Fibroblast of skin of right quadriceps (primary cell): ENCODE results near the gene SNX25.
"Not testable (repeated sequence)": the region's sequence is repeated elsewhere in the genome, so short reads cannot be mapped to it uniquely, and the experiment has no call there.

ENCODE experiments used
- DNase-seq: peaks from one replicate; pipeline ENCODE4 v3.0.0-alpha.2; 2013

Gene SNX25

DNA sequence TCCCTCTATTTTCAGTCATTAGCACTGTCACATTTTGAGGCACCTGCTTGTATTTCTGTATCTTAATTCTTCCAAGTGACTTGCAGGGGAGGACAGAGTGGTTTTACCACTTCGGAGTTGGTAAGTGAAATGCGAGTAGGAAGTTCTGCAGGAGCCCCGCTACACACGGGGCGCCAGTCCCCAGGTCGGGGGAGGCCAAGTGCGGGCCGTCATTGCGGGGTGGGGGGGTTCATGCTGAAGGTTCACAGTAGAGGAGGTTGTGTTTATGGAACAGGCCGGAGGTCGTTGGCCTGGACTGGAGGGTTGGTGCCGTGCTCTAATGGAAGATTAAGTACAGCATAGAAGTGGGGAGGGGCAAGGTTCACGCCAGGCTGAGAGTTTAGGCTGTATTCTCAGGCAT is 142.3 kb downstream of the SNX25 start:
- DNase-seq, result no peak

DNA sequence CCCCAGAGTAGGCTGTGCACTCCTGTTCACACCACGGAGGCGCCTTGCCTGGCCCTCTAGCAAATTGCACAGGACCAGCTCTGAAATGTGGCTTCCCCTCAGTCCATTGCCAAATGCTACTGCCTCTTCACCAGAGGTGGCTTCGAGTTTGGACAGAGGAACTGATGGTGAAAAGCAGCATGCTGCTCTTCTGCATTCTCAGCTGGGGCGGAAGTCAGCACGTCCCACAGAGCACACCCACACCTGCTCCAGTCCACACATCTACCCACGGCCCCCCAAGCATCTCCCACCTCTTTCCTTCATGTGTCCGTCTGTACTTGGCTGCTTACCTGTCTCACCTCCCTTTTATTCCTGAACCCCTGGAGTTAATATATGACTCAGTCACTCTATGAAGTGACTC is 142.8 kb downstream of the SNX25 start:
- DNase-seq, result no peak

DNA sequence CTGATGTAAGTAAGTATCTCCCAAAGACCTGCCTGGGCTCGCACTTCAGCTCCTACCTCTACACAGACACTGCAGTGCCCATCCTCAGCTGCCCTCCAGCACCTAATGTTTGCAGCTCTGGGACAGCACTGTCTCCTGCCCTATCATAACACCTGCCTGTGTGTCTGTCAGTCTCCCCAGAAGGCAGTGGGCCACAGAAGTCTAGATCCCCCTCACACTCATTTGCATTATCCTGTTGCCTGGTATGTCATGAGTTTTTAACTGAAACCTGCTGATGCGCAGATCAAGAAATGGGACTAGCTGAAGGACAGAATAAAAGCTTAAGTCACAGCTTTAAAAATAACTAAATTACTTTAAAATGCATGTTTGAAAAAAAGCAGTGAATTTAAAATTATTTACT is 143.3 kb downstream of the SNX25 start:
- DNase-seq, result no peak

DNA sequence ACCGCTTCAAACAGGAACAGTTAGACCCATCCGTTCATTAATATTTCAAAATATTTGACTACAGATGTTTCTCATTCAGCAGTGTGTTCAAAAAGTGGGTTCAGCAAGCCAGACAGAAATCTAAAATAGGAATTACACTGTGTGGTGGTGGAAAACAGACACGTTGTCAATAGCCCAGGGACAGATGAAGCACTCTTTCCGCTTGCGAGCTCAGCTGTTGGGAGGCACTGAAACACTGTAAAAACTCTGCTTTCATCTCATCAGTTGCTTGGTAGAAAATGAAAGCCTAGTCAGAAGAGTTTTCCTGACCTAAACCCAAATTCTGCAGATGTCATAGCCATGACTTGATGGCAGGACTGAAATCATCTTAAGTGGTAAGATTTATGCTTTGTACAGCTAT is 147.8 kb downstream of the SNX25 start:
- DNase-seq, result peak; percentile 11

DNA sequence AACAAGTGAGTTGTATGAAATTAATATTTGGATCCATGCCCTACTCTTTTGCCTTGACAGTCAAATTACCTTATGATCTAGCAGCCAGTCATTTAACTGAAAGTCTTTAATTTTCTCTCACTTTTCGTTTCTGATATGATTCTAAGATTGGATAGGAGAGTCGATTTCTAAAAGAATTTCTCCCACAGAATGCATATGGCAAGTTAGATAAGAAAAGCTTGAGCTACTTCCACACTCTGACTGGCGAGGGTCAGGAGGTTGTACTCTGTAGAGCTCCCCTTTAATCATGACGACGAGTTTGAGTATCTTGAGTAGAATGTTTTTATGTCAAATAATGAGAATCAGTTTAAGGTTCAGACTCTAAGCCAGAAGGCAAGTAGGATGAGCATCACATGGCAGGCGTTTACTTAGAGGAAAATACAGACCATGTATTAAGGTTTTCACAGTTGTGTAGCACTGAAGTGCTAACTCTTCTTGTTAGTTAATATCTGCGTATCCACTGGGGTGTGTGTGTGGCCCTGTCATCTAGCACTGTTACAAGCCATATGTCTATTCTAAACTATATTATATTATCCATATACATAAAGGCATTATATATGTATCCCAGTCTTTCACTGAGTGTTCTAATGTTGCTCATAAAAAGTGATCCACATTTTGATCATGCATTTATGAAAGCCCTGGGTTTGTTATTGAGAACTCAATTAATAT is 148.5 kb downstream of the SNX25 start:
- DNase-seq, result no peak

DNA sequence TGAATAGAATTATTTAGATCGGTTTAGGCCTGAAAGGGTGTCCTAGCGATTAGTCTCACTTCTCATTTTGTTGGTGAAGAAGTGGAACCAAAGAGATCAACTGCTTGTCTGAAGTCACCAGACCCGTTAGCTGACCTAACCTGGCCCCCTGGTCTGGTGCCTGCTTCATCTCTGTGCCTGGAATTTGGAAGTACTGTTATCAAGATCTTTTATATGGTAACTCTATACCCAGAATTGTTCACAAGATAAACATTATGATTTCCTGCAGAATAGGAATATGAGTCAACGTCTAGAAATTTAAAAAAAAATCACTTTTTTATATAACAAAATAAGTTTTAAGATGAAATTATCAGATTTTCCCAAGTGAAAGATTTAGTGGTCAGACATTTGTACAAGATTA is 149.1 kb downstream of the SNX25 start:
- DNase-seq, result peak; percentile 41

DNA sequence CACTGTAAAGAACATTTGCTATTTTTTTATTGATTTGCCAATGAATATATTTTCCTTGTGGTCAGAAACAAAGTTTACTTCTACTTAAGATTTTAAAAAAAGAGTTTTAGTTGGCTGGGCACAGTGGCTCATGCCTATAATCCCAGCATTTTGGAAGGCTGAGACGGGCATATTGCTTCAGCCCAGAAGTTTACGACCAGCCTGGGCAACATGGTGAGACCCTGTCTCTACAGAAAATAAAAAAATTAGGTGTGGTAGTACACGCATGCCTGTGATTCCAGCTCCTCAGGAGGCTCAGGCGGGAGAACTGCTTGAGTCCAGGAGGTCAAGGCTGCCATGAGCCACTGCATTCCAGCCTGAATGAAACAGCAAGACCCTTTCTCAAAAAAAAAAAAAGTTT is 149.6 kb downstream of the SNX25 start:
- peak; percentile 24 for DNase-seq

DNA sequence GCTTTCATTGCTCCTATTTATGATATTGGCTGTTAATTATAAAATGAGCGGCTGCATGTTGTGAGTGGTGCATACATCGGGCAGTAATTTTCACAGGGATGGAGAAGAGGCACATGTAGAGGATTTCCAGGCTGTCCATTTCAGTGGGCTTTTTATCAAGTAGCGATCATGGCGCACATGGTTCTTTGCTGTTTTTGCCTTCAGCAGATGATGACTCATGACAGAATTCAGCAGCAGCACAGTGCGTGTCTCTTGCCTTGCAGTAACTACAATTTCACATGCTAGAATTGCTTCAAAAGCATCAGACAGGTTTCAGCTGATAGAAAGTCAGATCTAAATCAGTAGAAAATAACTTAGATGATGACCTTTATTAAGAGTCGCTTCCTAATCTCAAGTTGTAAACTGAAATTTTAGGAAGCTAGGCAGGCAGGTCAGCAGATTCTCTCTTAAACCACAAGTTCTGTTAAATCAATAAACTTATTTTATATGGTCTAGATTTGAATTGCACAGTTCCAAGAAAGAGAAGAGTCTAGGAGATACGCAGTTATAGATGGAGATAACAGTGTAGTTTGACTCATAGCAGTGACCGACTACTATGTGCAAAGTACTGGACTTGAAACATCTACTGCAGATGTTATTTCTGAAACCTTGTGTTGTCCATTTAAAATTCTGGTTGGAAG is 150.5 kb downstream of the SNX25 start:
- DNase-seq, result peak; percentile 49

DNA sequence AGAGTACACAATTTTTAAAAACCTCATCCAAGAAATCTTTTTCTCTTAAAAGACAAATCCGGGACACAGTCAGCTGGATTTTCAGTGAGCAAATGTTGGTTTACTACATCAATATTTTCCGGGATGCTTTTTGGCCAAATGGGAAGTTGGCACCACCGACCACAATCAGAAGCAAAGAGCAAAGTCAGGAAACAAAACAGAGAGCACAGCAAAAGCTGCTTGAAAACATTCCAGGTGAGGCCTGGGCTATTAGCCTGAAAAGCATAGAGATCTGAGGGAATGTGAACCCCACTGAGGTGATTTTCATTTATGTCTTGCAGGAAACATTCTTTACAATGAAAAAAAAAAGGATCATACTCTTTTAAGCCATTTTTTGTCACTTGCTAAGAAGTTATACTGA is 152.5 kb downstream of the SNX25 start:
- DNase-seq, result no peak

DNA sequence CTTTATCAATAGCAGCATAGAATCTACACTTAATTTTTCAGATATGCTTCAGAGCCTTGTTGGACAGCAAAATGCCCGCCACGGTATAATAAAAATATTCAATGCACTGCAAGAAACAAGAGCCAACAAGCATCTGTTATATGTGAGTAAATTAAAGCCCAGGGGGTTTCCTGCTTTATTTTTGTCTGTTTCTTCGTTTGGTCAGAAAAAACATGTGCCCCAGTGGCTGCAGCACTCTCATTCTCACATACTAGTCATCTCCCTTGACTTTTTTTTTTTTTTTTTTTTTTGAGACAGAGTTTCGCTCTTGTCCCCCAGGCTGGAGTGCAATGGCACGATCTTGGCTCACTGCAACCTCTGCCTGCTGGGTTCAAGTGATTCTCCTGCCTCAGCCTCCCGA is 153.2 kb downstream of the SNX25 start:
- not testable (repeated sequence) for DNase-seq

DNA sequence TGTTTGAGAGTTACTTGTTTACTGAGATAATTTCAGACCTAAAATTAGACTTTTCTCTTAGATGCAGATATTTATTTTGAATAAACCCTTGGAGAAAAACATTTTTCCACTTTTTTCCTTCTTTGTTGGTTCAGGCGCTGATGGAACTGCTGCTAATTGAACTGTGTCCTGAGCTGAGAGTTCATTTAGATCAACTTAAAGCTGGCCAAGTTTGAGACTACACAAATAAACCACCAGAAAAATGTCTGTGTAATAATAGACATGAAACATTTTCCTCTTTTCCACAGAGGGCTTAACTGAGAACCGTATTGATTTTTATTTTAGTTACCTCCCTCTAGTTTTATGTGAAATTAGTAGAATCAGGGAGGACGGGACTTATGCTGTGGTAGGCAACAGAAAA is 153.9 kb downstream of the SNX25 start:
- no peak for DNase-seq

DNA sequence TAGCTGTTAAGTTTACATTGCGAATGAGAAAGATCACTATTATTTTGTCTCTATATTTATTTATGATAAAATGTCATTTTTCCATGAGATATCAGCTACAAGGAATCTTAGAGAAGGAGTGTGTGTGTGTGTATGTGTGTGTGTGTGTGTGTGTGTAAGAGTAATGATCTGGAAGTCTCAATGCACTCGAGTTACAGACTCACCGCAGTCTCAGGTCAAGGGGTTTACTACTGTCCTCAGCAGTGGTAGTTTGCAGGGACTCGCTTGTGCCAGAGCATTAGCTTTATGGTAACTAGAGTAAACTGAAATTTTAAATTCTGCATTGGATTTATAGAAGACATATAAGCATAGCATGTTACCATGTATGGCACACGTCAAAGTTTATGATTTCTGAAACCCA is 155.5 kb downstream of the SNX25 start:
- no peak for DNase-seq

DNA sequence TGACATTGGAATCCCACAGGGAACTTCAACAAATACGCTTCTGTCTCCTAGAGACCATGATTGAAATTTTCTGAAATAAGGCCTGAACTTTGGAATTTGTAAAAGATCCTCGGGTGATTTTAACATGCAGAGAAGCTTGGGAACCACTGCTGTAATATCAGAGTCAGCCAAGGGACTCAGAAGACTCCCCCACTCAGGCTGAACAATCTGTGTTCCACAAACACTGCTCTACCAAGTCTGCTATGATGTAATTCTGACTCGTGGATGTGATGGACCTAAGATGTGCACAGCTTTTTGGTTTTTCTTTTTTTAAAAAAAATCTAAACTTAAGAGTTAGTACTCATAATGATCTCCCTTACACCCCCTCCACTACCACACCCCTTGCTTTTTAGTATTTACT is 160.3 kb downstream of the SNX25 start:
- peak; percentile 30 for DNase-seq

DNA sequence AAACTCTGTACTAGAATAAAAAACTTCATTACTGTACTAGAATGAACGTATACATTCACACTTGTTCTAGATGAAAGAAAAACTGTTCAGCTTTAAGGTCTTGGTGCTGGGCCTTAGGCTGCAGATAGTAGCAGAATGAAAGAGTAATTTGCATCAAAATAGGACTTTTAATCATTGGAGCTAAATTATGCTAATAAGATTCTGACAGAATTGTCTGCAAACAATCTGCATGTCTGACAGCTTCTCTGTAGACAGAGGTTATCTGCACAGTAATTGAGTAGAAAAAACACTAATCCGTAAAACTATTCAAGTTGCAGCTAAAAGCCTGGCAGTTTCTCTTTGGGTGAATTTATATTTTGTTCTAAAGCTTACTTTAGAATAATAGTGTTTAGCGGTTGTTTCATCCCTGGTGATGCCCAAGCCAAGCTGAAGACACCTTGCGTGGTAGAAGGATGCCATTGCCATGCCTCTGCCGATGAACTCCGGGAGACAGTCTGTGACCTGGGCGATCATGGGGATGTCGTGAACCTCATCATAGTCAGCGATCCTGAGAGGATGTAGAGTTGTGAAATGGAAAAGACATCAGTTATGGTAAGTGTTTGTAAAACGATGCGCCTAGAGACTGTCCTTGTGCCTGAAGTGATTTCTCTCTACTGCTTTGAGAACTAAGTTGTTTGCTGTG is 161.0 kb downstream of the SNX25 start:
- DNase-seq, result no peak

DNA sequence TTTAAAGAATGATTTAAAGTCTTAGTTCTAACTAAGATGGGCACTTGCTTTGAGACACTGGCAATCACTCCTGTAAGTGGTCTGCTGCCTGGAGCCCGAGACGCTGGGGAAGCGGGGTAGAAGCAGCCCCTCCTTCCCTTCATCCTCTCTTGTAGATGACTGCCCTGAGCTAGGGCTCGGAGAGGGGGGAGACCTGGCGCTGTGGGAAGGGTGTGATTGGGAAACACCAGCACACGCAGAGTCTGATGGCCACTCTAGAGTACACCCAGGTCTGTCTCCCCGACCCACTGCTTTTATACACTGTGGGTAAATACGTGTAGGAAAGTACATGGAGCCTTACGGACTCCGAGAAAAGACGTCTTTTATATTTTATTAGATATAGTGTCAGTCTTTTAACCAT is 162.3 kb downstream of the SNX25 start:
- DNase-seq, result no peak

DNA sequence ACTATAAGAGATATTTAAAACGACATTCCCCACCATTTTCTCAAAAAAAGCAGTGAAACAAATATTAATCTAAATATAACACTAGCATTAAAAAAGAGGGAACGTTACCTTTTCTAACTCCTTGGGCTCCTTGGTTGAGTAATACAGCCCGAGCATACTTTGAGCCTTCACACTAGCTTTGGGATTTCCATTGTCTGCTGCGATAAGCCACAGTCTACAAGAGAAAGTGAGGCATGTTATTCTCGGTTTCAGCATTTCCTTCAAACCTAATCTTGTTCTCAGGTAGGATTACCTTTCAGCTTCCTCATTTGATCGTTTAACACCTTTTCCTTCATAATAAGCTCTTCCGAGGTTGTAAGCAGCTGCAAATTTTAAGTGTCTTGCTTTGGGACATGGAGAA is 164.6 kb downstream of the SNX25 start:
- no peak for DNase-seq

DNA sequence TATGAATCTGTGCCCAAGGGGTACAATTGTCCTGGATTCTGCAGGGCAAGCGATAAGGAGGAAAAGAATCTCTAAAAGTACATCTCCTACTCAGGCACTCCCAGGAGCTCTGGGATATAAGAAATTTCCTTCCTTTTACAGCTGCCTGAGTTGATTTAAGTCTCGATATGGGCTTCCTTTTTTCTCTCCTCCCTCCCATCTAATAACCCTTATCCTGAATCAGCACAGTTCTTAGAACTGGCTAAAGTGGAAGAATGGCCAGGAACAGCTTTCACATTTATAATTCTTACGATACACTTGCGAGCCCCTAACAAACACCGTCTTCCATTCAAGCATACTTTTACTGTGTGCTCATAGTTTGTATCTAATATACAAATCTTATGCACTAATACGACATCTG is 165.2 kb downstream of the SNX25 start:
- DNase-seq, result no peak

DNA sequence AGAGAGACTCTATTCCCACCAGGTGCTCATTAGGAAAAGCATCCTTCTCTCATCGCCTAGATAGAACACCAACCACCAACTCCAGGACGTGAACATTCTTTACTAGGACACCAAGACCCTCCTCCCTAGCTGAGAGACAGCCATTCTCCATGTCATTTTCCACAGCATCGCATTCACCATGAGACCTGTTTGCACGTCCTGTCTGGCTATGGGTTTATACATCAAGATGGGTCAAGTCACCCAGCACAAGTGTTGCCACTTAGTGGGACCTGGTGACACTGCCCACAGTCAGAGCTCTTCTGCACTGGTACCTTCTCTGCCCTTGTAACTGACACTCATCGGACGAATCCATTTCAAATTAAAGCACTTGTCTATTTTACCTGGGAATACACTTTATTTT is 168.9 kb downstream of the SNX25 start:
- DNase-seq, result no peak

DNA sequence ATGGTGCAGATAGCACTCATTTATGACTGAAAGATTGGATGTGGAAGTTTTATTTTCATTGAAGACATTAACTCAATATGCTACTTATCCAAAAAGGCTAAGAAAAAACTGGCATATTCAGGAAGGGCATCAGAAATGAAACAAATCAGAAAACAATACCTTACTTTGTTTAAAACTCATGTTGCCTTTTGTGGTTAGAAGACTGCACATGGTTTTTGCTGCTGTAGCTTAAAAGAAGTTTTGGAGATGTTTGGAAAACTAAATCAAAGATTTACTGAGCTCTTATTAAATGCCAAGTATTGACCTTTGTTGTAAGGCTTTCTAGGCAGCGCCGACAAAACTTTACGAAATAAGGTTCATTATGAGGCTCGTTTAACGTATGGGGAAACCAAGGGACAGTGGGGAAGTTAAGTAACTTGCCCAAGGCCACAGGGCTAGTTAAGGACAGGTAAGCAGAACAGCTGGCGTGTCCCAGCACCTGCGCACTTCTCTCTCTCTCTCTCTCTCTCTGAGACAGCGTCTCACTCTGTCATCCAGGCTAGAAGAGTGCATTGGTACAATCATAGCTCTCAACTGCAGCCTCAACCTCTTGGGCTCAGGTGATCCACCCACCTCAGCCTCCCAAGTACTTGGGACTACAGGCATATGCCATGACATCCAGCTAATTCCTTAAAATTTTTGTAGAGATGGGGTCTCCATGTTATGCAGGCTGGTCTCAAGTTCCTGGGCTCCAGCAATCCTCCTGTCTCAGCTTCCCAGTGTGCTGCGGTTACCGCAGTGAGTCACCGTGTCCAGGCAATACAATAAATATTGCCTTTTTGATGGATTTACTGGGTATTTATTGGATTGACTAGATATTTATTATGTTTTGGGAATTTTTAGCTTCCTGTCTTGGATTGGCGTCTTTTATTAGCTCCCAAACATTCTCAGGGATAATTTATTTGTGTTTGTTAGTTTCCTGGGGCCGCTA is 170.2 kb downstream of the SNX25 start:
- DNase-seq, result no peak

DNA sequence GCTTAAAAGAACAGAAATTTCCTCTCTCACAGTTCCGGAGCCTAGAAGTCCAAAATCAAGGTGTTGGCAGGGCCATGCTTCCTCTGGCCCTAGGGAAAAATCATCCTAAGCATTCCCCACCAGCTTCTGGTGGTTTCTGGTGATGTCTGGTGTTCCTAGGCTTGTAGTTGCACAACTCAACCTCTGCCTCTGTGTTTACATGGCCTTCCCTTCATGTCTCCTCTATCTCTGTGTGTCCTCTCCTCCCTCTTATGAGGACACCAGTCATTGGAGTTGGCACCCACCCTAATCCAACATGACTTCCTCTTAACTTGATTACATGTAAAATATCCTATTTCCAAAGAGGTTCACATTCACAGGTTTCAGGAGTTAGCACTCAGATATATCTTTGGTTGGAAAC is 170.9 kb downstream of the SNX25 start:
- DNase-seq, result no peak

DNA sequence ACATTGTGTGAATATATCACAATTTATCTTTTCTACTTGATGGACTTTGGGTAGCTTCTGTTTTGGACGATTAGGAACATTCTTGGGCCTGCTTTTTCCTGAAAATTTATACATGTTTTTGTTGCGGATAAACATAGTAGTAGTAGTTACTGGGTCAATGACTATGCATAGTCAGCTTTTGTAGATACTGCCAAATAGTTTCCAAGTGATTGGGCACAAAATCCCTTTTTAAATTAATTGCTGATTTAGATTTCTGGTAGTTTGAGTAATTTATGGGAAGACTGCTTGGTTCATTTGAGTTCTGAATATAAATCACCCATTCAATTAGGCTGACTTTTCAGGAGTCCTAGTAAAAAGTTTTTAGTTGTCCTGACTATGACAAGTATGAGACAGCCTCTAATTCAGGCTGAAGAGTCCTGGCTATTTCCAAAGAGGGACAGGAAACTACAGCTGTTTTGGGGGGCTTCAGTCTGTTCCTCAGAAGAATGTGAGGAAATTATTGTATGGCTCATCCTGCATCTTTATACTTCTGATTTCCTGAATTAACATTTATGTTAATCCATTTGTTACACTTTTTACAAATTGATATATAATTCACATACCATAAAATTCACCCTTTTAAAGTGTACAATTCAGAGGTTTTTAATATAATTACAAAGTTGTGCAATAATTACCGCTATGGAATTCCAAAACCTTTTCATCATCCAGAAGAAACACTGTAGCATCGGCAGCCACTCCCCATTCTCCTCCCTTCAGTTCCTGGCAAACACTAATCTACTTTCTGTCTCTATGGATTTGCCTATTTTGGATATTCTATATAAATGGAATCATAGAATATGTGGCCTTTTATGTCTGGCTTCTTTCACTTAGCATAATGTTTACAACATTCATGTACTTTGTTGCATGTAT is 172.1 kb downstream of the SNX25 start:
- peak; percentile 55 for DNase-seq

DNA sequence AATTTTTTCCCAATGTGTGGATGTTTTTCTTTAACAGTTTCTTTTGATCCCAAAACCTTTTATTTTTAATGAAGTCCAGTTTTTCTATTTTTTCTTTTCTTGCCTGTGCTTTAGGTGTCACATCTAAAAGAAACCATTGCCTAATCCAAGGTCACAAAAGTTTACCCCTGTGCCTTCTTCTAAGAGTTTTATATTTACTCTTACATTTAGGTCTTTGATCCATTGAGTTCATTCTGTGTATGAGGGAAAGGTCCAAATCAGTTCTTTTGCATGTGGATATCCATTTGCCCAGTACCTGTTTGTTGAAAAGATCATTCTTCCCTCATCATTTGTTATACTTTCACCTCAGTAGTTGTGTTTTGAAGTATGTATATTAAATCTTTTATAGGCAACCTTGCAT is 173.4 kb downstream of the SNX25 start:
- DNase-seq, result no peak
